Activated naive CD4-positive, alpha-beta T cell treated with anti-CD3 and anti-CD28 coated beads, Interleukin-2, amount 50 U/mL, for 16 hours (primary cell): ENCODE measurements around the gene VOPP1.
A peak's percentile ranks its signal among the peaks of the same experiment; 100 is the strongest.
"Not testable (repeated sequence)": the region's sequence is repeated elsewhere in the genome, so short reads cannot be mapped to it uniquely, and the experiment has no call there.

Experiments used
- DNase-seq: peaks from one replicate; pipeline ENCODE4 v3.0.0-alpha.2; 2020

VOPP1 gene, protein sequence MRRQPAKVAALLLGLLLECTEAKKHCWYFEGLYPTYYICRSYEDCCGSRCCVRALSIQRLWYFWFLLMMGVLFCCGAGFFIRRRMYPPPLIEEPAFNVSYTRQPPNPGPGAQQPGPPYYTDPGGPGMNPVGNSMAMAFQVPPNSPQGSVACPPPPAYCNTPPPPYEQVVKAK

DNA sequence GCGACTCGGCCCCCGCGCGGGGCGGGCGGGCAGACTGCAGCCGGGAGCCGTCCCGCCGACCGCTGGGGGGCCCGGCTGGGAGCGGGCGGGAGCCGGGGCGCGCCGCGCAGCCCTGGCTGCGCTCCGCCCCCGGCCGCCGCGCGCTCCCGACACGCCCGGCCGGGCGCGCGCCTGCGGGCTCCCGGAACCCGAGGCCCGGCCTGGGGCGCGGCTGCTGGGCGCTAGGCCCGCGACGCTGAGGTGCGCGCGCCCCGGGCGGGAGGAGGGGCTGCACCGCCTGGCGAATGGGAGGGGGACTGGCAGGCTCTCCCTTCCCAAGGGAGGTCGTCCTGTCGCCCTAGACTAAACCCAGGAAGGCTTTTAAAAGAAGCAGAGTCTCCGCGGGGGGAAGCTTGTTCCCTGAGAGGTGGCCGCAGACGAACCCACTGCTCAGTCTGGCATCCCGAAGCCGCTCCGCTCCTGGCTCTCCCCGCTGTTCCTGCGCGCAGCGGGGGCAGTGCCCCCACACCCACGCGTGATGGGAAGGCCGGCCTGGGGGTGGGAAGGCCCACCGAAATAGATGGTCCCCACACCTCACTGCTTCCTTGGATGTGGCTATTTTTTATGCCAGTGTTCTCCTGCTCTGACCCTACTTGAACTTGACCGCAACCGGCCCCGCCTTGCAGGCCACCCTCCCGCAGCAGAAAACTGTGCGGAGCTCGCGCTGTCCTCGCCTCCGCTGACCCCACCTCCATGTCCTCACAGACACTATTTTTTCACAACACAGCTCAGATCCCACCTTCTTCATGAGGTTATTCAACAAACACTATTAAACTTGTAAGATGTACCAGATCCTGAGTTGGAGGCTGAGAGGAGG, at the start of gene VOPP1:
Gene VOPP1 (minus strand): TSS at position 125 of the 856 bp plus-strand sequence. CDS start 178 bp downstream, outside the sequence.
- peak; percentile 66 for DNase-seq

GRCh38 chr7:55618913-55619312, 46.6 kb upstream of the VOPP1 start:
- DNase-seq = no peak

GRCh38 chr7:55614365-55615064, 42.2 kb upstream of the VOPP1 start:
- DNase-seq = not testable (repeated sequence)

DNA sequence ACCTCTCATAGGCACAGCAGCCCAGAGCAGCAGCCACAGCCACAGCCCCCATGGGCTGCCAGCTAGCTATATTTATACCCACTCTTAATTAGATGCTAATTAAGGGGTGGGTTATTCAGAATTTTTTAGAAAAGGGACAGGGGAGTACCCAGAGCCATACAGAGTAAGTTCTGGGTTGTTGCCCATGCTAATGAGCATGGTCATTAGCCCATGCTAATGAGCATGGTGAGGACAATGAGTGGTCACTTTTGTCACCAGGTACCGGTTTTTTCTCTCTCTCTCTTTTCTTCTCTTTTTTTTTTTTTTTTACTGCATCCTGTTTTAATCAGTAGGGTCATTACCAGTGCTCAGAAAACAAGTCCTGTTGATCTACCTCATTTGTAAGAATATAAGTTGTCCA, 37.4 kb upstream of the VOPP1 start:
- not testable (repeated sequence) for DNase-seq

- not testable (repeated sequence) for DNase-seq
Measured at GRCh38 chr7:55605661-55606060, 33.4 kb upstream of the VOPP1 start.

- not testable (repeated sequence) for DNase-seq
Measured at GRCh38 chr7:55597944-55598499, 25.7 kb upstream of the VOPP1 start.

DNA sequence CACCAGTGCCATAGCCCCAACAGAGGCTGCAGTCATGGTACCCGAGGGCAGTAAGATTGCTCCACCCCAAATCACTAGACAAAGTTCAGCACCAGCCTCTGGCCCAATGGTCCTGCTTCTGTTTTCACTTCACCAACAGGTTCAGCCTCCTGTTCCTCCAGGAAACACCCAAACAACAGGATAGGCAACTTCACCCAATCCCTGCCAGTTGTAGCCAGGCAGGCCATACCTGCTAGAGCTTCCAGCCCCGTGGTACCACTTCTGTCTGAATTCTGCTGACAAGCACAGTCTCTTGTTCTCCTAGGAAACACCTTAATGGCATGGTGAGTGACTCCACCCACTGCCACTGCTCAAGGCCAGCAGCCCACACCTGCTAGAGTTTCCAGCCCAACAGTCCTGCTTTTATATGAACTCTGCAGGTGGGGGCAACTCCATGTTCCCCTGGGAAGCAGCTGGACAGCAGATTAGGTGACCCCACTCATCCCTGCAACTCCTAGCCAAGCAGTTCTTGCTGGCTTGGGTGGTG, 25.0 kb upstream of the VOPP1 start:
- DNase-seq = not testable (repeated sequence)

DNA sequence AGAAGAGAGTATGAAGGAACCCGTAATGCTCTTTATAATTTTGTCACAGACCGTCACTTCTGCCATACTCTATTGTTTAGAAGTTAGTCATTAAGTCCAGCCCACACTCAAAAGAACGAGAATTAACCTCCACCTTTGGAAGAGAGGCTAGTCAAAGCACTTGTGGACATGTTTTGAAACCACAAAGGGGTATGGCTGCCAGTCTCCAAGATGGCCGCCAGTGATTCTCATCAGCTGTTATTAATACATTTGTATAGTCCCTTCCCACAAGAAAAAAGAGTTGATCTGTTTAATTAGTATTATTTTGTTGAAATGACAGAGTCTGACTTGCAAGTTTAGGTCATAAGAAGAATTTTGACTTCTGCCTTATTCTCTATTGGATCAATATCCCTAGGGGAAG, 23.2 kb upstream of the VOPP1 start:
- no peak for DNase-seq

- DNase-seq = no peak
Measured at GRCh38 chr7:55594870-55595269, 22.6 kb upstream of the VOPP1 start.

DNA sequence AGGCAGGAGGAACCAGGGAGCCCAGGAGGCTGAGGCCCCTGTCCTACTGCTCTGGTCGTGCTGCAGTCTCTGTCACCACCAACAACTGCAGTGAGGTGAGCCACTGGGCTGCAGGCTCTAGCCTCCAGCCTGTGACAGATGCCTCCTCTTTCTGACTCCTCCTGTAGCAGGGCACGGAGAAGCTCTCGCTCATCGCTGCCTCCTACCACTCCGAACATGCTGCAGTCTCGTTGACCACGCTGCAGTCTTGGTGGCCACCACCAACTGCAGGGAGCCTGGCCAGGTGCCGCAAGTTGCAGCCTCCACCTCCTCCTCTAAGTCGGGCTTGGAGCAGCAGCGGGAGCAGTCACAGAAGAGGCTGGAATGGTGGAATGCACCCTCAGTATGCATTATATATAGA, 22.1 kb upstream of the VOPP1 start:
- no peak for DNase-seq

DNA sequence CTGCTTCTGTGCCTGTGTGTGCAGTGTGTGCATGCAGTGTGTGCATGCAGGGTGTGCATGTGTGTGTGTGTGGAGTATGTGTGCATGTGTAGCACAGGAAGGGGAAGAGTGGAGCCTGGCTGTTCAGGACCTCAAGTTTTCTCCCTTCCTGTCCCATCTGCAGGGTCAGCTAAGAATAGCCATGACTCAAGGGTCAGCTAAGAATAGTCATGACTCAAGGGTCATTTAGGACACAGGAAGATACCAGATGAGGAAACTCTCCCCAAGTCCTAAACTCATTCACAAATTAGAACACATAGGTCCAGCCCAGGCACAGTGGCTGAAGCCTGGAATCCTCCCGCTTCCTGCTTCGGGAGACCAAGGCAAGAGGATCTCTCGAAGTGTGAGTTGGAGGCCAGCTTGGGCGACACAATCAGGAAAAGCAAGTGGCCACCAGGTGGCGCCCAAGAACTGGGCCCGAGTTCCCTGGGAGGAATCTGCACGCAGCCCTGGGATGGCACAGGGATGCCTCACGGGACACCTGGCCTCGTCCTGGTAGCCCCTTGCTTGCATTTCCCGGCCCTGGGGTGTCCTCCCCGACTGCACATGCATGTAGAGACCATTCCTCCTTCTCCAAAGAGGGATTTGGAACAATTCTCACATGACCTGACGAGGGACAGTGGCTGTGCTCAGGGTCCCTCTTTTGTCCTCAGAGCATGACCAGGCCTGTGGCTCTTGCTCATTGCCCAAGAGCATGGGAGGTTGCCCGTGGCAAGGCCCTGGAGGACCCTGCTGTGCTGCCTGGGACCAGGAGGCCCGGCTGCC, 21.4 kb upstream of the VOPP1 start:
- peak; percentile 72 for DNase-seq

- DNase-seq = no peak
Measured at GRCh38 chr7:55593172-55593514, 20.8 kb upstream of the VOPP1 start.

GRCh38 chr7:55592492-55592891, 20.2 kb upstream of the VOPP1 start:
- no peak for DNase-seq

DNA sequence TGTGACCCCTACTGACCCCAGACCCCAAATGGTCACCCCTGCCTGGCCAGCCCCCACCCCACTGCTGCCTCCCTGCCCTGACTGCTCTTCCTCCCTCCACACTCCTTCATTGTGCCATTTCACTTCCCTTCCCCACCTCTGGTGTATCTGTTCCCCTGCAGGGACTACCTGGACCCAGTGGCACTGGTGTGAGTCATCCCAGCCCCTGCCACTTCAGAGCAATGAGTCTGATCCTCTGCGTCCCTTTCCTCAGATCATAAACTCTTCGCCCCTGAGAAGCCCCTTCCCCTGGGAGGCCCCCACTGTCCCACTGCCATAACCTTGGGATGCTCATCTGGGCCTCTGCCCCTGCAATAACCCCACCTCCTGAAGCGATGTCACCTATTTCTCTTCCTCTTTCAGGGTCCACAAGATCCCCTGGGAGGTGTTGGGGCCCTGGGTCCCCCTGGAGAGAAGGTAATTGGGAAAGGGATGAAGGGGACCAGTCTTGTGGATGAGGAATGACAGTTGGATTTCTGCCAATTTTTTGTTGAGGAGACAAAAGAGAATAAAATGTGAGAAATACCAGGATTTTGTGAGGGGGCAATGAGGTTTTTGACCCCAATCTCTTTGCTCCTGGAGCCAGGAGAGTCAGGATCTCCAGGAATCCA, 19.1 kb upstream of the VOPP1 start:
- no peak for DNase-seq

DNA sequence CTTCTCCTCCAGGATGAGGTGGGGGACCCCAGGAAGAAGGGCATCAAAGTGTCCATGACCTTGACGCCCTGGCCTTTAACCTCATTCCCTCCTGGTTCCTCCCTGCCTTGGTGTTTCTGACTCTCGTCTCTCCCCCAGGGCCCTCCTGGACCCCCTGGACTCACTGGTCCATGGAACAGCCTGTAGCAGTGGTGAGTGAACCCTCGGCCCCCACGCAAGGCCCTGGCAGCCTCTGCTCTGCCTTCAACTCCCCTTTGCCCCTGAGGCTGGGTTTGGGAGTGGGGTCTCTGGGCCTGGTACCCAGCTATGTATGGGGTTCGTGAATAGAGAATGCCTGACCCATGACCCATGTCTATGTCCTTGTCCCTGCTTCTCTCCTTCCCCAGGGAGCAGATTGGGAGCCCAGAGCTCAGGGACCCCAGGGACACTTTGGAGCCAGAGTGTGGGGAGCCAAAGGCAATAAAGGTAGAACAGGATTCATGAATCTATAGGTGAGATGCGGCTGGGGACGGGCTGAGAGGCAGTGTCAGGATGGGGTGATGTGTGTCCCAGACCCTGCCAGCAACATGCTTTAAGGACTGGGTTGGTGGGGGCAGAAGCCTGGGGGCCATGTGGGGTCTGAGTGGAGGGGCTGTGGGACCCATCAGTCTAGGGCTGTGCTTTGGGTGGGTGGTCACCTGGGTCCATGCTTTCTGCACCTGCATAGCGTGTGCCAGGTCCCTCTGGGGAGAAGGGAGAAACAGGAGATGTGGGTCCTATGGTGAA, 18.4 kb upstream of the VOPP1 start:
- no peak for DNase-seq

GRCh38 chr7:55589905-55590304, 17.6 kb upstream of the VOPP1 start:
- DNase-seq = no peak

GRCh38 chr7:55588976-55589604, 16.8 kb upstream of the VOPP1 start:
- no peak for DNase-seq

GRCh38 chr7:55588379-55588699, 16.0 kb upstream of the VOPP1 start:
- DNase-seq = no peak

DNA sequence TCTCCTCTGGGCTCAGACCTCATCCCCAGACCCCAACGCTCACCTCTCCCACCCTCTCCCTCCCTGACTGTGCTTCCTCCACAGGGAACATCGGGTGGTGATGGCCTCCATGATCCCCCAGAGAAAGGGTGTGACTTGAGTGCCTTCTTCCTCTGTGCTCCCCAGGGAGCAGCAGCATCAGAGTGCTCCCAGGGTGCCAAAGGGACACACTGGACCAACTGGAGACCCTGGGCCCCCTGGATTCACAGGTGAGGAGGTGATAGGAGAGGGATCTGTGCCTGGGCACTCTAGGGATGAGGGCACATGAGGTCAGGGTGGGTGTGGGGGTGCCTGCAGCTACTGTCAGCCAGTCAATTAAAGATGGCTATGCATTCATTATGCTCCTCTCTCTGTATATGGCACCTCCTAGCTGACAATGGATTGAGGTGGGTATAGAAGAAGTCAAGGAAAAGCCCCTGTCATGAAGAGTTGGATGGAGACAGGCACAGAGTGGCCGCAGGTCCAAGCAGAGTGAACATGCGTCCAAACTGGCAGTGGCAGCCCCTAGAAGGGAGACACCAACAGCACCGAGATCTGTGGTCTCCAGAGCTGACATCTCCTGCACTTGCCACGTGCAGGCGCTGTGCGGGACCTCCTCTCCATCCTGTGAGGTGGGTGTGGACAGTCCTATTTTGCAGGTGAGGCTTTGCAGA, 15.5 kb upstream of the VOPP1 start:
- no peak for DNase-seq

DNA sequence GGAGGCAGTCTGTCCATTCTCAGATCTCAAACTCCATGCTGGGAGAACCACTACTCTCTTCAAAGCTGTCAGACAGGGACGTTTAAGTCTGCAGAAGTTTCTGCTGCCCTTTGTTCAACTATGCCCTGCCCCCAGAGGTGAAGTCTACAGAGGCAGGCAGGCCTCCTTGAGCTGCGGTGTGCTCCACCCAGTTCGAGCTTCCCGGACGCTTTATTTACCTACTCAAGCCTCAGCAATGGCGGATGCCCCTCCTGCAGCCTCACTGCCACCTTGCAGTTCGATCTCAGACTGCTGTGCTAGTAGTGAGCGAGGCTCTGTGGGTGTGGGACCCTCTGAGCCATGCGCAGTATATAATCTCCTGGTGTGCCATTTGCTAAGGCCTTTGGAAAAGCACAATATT, 10.4 kb upstream of the VOPP1 start:
- DNase-seq = not testable (repeated sequence)
